ENCODE data around the gene TSPAN9. TPM values are rescaled to one million over a fixed set of nuclear protein-coding genes. Genes with fewer than 3 reads are reported as not detected.

Gene TSPAN9
- total RNA-seq, 1 experiment from 2014 or later = 13.2 TPM

DNA sequence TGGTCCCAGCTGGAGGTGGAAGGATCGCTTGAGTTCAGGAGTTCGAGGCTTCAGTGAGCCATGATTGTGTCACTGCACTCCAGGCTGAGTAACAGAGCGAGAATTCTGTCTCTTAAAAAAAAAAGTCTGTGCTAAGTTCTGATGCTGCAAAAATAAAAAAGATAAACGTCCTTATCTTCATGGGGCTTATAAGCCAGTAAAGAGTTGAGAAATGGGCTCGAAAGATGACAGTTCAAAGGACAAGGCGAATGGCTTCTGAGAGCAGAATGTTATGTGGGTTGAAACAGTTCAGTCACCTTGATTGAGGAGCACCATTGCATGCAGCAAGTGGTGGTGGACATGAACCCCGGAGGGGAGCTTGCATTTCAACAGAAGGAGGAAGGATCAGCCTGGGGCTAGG is 4.7 kb downstream of the TSPAN9 start:
- Histone ChIP-seq H3K36me3 (ENCODE audit: control insufficient read depth in 1 of 2, insufficient read depth in 2 of 2, low read length in 2 of 2) (no peaks in the 10 kb centered on the region), H3K4me3 (replicated peaks in 1 of 2; ENCODE audit: low read depth in 1 of 2, low read length in 2 of 2) (no peak overlapping the region), H3K9ac (ENCODE audit: low read length) (no peak overlapping the region), H3K4me1 (ENCODE audit: control insufficient read depth in 1 of 2, insufficient read depth in 2 of 2, low read length in 2 of 2) (peaks cover 5 to 17% of the 10 kb centered on the region in 2 experiments; a peak in 3 of 4 replicates), H3K9me3 (ENCODE audit: control insufficient read depth in 1 of 2, insufficient read depth in 1 of 2, low read depth in 1 of 2, low read length in 2 of 2) (no peaks in the 10 kb centered on the region), H3K27me3 (ENCODE audit: insufficient read depth, low read length) (no peaks in the 10 kb centered on the region), H3K9me2 (ENCODE audit: insufficient read depth) (no peaks in the 10 kb centered on the region), H3K27ac (ENCODE audit: low read depth, low read length) (no peak overlapping the region), H4K20me1 (ENCODE audit: insufficient read depth) (no peaks in the 10 kb centered on the region), H3K79me2 (ENCODE audit: insufficient read depth, low read length) (no peaks in the 10 kb centered on the region), H2AFZ (ENCODE audit: low read depth, low read length, poor library complexity, severe bottlenecking) (no peak overlapping the region), H3K4me2 (ENCODE audit: low read length) (no peak overlapping the region)
- ChIA-PET POLR2A (no interaction called here), RAD21 (ENCODE audit: low non-redundant PET in 1 of 2, low total read pairs in 2 of 2, uncharacterized antibody in 2 of 2, unreplicated experiment in 2 of 2) (no interaction called here), CTCF (interaction anchor here (1.4 to 2.5 kb wide), 2 partner anchors 8 to 25 kb away, joined by 3 to 7 read pairs; no protein-coding TSS in a partner anchor)
- DNase-seq (ENCODE audit: low read depth, low spot score) (no peak), ATAC-seq (no peak)
- no TSS peak for BruUV-seq (replicated peaks)
- TF ChIP-seq, protein P1, sequence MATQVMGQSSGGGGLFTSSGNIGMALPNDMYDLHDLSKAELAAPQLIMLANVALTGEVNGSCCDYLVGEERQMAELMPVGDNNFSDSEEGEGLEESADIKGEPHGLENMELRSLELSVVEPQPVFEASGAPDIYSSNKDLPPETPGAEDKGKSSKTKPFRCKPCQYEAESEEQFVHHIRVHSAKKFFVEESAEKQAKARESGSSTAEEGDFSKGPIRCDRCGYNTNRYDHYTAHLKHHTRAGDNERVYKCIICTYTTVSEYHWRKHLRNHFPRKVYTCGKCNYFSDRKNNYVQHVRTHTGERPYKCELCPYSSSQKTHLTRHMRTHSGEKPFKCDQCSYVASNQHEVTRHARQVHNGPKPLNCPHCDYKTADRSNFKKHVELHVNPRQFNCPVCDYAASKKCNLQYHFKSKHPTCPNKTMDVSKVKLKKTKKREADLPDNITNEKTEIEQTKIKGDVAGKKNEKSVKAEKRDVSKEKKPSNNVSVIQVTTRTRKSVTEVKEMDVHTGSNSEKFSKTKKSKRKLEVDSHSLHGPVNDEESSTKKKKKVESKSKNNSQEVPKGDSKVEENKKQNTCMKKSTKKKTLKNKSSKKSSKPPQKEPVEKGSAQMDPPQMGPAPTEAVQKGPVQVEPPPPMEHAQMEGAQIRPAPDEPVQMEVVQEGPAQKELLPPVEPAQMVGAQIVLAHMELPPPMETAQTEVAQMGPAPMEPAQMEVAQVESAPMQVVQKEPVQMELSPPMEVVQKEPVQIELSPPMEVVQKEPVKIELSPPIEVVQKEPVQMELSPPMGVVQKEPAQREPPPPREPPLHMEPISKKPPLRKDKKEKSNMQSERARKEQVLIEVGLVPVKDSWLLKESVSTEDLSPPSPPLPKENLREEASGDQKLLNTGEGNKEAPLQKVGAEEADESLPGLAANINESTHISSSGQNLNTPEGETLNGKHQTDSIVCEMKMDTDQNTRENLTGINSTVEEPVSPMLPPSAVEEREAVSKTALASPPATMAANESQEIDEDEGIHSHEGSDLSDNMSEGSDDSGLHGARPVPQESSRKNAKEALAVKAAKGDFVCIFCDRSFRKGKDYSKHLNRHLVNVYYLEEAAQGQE (IDR thresholded peaks at IDR 0.05; ENCODE audit: low read depth) = no peak
- TF ChIP-seq, protein P2, sequence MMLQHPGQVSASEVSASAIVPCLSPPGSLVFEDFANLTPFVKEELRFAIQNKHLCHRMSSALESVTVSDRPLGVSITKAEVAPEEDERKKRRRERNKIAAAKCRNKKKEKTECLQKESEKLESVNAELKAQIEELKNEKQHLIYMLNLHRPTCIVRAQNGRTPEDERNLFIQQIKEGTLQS (IDR thresholded peaks at IDR 0.05) = no peak
- TF ChIP-seq FOSL1 (IDR thresholded peaks at IDR 0.05; ENCODE audit: low read depth) = no peak
- TF ChIP-seq POLR2AphosphoS5 (IDR thresholded peaks at IDR 0.05; ENCODE audit: low read depth, low read length) = no peak
- no peak for TF ChIP-seq CBX3 (IDR thresholded peaks at IDR 0.05; ENCODE audit: low read depth)
- intact Hi-C loops (cut with micrococcal nuclease) = no loop called here

Data from HCT116 (cell line).